ENCODE results near the gene DPYSL3. TPM values are rescaled to one million over a fixed set of nuclear protein-coding genes. Genes with fewer than 3 reads are reported as not detected.

The DPYSL3 gene
- total RNA-seq, 1 donor from 2014 or later = not detected

- H3K4me3 Mint-ChIP-seq = no peak overlapping the region
Observed at GRCh38 chr5:147464211-147464610, 45.7 kb downstream of the DPYSL3 start.

GRCh38 chr5:147461915-147462314 lies 48.0 kb downstream of the DPYSL3 start:
- ATAC-seq (ENCODE audit: low read depth) = no peak
- DNase-seq = no peak
- Mint-ChIP-seq H3K9me3 (no peaks in the 10 kb centered on the region), H3K27ac (no peak overlapping the region), H3K4me1 (no peaks in the 10 kb centered on the region), H3K36me3 (ENCODE audit: low read depth) (no peaks in the 10 kb centered on the region), H3K4me3 (no peak overlapping the region), H3K27me3 (peaks cover 12% of the 10 kb centered on the region)
- intact Hi-C loops (cut with micrococcal nuclease) = no loop called here
- TF ChIP-seq CTCF (IDR thresholded peaks at IDR 0.05) = no peak
- ChIA-PET POLR2A (no interaction called here), CTCF (no interaction called here)

More at GRCh38 chr5:147464211-147464610, 45.7 kb downstream of the DPYSL3 start:
- DNase-seq (no peak), ATAC-seq (ENCODE audit: low read depth) (no peak)
- Mint-ChIP-seq H3K4me1 (no peaks in the 10 kb centered on the region), H3K27me3 (peaks cover 3% of the 10 kb centered on the region), H3K36me3 (ENCODE audit: low read depth) (no peaks in the 10 kb centered on the region), H3K9me3 (no peaks in the 10 kb centered on the region), H3K27ac (no peak overlapping the region)
- ChIA-PET CTCF (interaction anchor here (0.7 to 1.3 kb wide), 2 partner anchors 9 to 12 kb away, joined by 3 read pairs; no protein-coding TSS in a partner anchor), POLR2A (no interaction called here)
- intact Hi-C loops (cut with micrococcal nuclease) = no loop called here
- TF ChIP-seq CTCF (IDR thresholded peaks at IDR 0.05) = no peak

GRCh38 chr5:147460380-147460779 lies 49.5 kb downstream of the DPYSL3 start:
- CTCF ChIA-PET = no interaction called here
- intact Hi-C loops (cut with micrococcal nuclease) = no loop called here
- DNase-seq (no peak), ATAC-seq (ENCODE audit: low read depth) (no peak)
- H3K27me3 Mint-ChIP-seq = peaks cover 15% of the 10 kb centered on the region
- no peaks in the 10 kb centered on the region for H3K36me3 Mint-ChIP-seq (ENCODE audit: low read depth)
- no peak overlapping the region for H3K27ac Mint-ChIP-seq
- H3K9me3 Mint-ChIP-seq = no peaks in the 10 kb centered on the region
- TF ChIP-seq CTCF (IDR thresholded peaks at IDR 0.05) = no peak
- POLR2A ChIA-PET = no interaction called here
- H3K4me1 Mint-ChIP-seq = no peaks in the 10 kb centered on the region
- no peak overlapping the region for H3K4me3 Mint-ChIP-seq

GRCh38 chr5:147458581-147458980 lies 51.3 kb downstream of the DPYSL3 start:
- intact Hi-C loops (cut with micrococcal nuclease) = no loop called here
- Mint-ChIP-seq H3K27ac (no peak overlapping the region), H3K4me1 (peaks cover 8% of the 10 kb centered on the region), H3K9me3 (no peaks in the 10 kb centered on the region), H3K36me3 (ENCODE audit: low read depth) (no peaks in the 10 kb centered on the region), H3K27me3 (peaks cover 31% of the 10 kb centered on the region), H3K4me3 (no peak overlapping the region)
- TF ChIP-seq CTCF (IDR thresholded peaks at IDR 0.05) = no peak
- ChIA-PET POLR2A (no interaction called here), CTCF (no interaction called here)
- DNase-seq (no peak), ATAC-seq (ENCODE audit: low read depth) (no peak)

- Mint-ChIP-seq H3K36me3 (ENCODE audit: low read depth) (no peaks in the 10 kb centered on the region), H3K27ac (no peak overlapping the region), H3K4me1 (peaks cover 15% of the 10 kb centered on the region), H3K27me3 (peaks cover 44% of the 10 kb centered on the region), H3K9me3 (no peaks in the 10 kb centered on the region), H3K4me3 (no peak overlapping the region)
- intact Hi-C loops (cut with micrococcal nuclease) = no loop called here
- TF ChIP-seq CTCF (IDR thresholded peaks at IDR 0.05) = no peak
- CTCF ChIA-PET = no interaction called here
- DNase-seq = no peak
- POLR2A ChIA-PET = no interaction called here
- no peak for ATAC-seq (ENCODE audit: low read depth)
Observed at GRCh38 chr5:147455822-147456450, 53.9 kb downstream of the DPYSL3 start.
